H1 (cell line): ENCODE measurements around the gene NUFIP2. TPM values are rescaled to one million over a fixed set of nuclear protein-coding genes. Genes with fewer than 3 reads are reported as not detected.

Source experiments
- CBX5 ChIP-seq: fragments of 300-800, 300-1000 bp; sonication (generic); IDR thresholded peaks from 2 replicates; pipeline ENCODE4 v1.7.1; 2016; ENCODE audit warnings: antibody characterized with exemption, low read length, low read depth
- USF2 ChIP-seq: IDR thresholded peaks from 2 replicates; pipeline ENCODE4 v1.6.1; 2011; ENCODE audit warnings: low read length, improper control_type of control experiment
- polyA plus RNA-seq, 7 experiments: library from polyadenylated mRNA; depleted of rRNA in 3 of 7; stranded (reverse) in 5 of 7; unstranded in 2 of 7; fragments of >200 nt in 5 of 7; fragments of 200-250 nt in 2 of 7; gene quantifications; 1 replicate in 5 of 7; 2 replicates in 1 of 7; 4 replicates in 1 of 7; pipeline versions ENCODE4 v1.2.1 to v1.2.3, GENCODE V29; 2011 to 2013; ENCODE audit warnings: missing spikeins in 2 of 7, mixed read lengths in 2 of 7
- total RNA-seq: library from RNA; stranded (reverse); fragmentation: NEBNext Ultra II Directional; extraction: Animal tissue kit (Norgen Biotek cat#: 25700); gene quantifications from 2 replicates; pipeline ENCODE4 v1.2.1, GENCODE V29; 2021

NUFIP2 gene
- total and polyA plus RNA-seq, 2 of the 8 experiments (the other 6 are each of a cell fraction or from before 2014, with no cell fraction given), result 65.9 to 118 TPM

DNA sequence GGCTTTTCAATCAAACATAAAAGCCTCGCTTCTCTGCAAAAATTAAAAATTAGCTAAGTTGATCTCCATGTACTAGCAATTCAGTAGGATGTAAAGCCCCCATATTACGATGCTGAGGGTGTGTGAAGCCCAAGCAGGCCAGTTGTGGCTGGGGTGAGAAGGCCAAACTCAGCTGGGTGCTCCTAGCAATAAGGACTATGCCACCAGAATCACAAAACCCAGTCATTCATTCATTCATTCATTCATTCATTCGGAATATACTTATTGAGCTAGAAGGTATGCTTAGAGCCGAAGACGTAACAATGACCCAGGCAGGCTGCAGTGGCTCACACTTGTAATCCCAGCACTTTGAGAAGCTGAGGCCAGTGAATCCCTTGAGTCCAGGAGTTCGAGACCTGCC lies 51.2 kb downstream of the NUFIP2 start (continued):
- TF ChIP-seq CBX5 (no peak), USF2 (no peak)
